Measurements from ENCODE around the gene TSPAN31.
"Not testable (repeated sequence)": the region's sequence is repeated elsewhere in the genome, so short reads cannot be mapped to it uniquely, and the experiment has no call there.

TSPAN31 gene

DNA sequence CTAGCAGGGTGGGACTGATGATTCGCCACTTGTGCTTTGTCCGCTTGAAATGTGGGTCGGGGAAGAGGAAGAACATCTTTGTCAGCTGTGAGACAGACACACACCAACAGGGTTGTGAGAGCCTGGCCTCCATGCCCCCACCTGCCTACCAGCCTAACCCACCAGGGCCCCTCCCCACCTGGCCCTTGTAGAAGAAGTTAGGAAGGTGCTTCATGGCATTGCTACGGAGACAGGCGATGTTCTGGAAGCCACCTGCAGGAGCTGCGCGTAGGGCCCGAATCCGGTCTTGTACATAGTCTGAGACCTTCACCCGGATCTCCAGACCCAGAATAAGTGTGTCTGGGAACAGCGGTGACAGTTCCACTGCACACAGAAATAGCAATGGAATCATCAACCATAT lies 24.8 kb downstream of the TSPAN31 start:
- no peak for DNase-seq

DNA sequence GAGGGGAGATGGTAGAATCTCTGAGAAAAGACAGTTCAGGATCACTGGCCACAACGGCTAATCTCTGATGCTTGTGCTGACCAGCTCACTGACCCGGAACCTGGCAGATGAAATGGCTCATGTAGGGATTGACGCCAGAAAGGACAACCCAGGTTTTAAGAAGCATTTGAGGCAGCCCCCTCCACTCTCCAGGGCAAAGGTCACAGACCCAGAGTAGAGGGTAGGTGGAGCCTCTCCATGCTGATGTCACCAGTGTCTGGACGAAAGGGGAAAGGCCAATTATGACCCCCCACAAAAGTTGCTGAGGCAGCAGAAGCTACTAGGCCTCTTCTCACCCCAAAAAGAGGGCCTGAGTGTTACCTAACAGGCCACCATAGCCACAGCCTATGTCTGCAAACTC lies 25.9 kb downstream of the TSPAN31 start:
- DNase-seq, result no peak

DNA sequence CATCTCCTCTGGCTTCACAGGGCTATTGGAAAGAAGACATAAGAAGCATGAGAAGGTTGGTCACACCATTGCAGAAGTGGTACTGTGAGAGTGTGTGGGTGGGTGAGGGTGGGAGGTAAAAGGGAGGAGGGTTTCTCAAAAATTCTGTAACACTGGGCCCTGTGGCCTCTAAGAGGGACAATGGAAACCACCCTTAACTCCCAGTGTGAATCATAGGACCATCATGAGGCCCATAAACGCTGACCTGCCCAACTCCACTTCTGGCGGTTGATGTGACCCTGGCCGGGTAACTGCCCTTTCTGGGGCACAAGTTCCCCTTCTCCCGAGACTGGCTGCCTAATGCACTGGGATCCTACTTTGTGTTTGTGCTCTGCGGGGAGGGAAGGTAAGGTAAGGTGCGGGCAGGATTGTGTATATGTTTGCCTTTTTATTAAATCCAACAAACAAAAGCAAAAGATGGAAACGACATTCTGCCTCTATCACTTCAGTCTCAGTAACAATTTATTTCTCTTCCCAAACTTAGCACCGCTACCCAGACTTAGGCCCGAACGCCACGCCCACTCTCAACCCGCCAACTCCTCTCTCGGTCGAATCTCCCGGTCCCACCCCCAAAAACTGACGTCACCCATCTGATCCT lies 26.5 kb downstream of the TSPAN31 start:
- peak; percentile 94 to 95 for DNase-seq

DNA sequence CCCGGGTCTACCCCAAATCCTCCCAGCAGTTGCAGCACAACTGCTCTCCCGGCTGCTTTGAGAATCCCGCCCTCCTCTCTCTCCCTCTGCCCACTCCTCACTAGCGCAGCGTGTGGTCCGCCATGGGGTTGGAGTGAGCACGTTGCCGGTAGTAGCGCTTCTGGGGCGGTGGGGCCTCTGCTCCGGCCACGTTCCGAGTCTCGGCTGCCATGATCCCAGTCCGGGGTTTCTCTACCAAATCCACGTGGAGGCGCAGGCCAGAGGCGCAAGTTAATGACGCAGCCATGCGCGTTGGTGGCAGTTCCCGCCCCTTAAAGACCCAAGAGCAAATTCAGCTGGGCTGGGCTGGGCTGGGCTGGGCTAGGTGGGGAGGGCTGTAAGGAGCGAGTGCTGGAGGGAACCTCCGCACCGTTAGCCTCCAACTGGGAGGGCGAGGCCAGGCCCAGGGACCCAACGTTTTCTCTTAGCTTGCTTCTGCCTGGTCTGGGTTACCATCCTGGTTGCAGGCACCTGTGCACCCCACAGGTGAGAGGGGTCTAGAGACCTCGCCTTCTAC lies 27.1 kb downstream of the TSPAN31 start, which contains the start of gene METTL1:
Gene METTL1 (minus strand): TSS at position 233 of the 556 bp plus-strand sequence. CDS start 22 bp downstream, at position 211.
- peak; percentile 92 to 94 for DNase-seq

DNA sequence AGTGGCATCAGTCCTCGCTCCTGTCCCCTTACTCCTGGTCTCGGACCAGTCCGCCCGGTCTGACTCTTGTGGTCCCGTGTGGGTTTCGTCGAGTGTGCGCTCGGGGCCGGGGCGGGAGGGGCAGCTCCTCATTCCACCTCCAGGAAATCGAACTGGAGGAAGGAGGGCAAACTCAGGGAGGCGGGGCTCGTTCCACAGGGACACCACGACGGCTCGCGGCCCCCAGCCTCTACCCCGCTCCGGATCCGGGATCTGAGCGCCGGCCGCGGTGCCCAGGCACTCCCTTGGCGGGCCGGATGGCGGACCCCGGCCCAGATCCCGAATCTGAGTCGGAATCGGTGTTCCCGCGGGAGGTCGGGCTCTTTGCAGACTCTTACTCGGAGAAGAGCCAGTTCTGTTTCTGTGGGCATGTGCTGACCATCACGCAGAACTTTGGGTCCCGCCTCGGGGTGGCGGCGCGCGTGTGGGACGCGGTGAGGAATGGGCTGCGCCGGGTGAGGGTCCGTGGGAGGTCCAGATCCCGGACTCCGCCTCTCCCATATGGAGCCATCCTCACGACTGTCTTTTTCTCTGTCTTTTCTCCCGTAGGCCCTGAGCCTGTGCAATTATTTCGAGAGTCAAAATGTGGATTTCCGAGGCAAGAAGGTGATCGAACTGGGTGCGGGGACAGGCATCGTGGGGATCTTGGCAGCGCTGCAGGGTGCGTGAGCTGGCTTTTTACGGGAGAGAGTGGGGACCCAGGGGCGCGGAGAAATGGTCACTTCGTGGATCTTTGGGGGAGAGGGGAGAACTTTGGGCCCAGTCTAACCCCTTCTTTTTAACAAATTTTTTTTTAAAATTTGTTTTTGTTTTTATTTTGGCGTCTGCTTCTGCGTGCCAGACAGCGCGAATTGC lies 27.8 kb downstream of the TSPAN31 start, which contains the start of gene EEF1AKMT3:
Gene EEF1AKMT3 (plus strand): TSS at position 186 of the 894 bp plus-strand sequence. CDS start 111 bp downstream, at position 297.
- DNase-seq, result peak in 1 of 2 donors; percentile 53

DNA sequence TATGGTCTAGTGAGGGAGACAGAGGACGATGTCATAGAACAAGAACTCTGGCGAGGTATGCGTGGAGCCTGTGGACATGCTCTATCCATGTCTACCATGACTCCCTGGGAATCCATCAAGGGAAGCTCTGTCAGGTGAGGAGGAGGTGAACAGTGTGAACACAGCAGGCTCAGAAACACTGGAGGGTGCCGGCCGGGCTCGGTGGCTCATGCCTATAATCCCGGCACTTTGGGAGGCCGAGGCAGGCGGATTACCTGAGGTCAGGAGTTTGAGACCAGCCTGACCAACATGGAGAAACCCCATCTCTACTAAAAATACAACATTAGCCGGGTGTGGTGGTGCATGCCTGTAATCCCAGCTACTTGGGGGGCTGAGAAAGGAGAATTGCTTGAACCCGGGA lies 29.8 kb downstream of the TSPAN31 start:
- DNase-seq, result not testable (repeated sequence)

DNA sequence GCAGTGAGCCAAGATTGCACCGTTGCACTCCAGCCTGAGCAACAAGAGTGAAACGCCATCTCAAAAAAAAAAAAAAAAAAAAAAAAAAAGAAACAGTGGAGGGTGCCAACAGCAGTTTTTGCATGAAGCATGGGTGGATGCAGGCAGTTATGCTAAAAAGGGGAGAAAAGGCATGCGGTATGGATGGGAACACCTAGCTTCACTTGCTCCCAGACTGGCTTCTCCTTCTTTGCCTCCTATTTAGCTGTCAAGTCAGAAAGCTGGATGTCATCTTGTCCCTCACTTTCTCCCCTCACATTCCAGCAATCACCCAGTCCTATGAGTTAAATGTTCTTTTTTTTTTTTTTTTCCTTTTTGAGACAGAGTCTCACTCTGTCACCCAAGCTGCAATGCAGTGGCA lies 30.2 kb downstream of the TSPAN31 start:
- no peak for DNase-seq

DNA sequence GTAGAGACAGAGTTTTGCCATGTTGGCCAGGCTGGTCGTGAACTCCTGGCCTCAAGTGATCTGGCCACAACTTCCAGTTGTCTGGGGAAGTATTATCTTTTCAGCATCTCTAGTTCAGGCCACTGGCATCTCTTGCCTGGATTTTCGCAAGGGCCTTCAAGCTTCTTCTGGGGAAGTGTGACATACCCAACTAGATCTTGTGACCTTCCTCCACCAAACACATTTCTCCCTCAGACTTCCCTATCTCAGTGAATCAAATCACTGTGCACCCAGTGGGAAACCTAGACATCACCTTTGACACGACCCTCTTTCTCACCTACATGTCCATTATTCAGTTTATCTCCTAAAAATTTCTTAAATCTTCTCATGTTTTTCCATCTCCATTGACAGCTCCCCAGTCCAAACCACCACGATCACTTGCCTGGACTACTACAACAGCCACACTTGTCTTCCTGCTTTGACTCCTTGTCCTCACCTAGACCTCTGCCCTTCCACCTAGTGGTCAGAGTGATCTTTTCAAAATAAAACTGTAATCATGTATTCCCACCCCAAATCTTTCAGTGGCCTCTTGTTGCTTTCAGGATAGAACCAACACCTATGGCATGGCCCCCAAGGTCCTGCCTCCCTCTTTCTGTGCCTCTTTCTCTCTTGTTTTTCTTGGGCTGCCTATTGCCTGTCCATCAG lies 30.9 kb downstream of the TSPAN31 start:
- no peak for DNase-seq

DNA sequence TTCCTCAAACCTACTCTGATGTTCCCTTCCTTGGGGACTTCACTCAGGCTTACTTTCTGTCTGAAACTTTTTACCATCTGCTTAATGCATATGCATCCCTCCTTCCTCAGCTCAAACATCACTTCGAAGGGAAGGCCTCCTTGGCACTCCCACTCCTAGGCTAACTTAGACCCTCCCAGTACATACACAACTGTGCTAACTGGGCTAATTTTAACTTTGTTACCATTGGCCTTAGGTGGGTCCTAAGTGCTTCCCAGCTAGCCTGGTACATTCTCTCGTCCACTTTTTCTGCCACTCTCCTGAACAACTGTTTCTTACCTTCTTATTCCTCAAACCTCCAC lies 31.4 kb downstream of the TSPAN31 start:
- DNase-seq, result no peak

DNA sequence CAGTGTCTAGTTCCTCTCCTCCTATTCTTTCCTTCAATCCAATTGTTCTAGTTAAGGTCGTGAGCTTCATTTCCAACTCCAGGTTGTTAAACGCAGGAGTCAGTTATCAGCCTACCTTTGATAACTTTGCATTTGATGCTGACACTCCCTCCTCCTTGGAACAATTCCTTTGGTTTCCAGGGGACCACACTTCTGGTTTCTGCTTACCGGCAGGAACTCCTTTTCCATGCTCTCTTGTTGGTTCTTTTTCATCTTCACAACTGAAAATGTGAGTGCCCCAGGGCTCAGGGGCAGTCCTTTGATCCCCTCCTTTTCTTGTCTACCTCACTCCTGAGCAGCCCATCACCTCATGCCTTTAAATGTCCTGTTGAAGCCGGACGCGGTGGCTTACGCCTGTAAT lies 32.5 kb downstream of the TSPAN31 start:
- no peak for DNase-seq

DNA sequence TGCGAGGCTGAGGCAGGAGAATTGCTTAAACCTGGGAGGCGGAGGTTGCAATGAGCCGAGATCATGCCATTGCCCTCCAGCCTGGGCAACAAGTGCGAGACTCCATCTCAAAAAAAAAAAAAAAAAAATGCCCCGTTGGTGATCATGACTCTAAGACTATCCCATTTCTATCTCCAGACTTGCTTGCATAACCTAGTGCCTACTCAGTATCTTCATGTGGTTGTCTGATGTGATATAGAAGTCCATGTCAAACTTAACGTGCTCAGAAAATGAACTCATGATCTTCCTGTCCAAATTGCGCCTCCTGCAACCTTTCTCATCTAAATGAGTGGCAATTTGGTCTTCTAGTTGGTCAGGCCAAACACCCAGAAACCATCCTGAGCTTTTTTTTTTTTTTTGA lies 33.1 kb downstream of the TSPAN31 start:
- DNase-seq, result no peak

DNA sequence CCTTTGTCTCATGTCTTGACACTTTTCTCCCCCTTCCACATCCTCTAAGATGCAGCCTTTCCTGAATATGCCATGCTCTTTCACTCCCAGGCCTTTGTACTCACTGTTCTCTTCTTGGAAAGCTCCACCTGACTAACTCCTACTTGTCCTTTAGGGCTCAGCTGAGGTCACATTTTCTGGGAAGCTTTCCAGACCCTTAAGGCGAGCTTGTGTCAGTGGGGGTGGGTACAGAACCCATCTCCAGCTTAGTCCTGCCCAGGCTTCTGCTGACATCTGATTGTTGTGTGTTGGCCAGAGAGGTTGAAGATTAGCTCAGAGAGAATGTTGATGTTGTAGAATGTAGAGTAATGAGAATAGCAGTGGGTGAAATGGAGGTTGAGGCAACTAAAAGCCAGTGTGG lies 34.9 kb downstream of the TSPAN31 start:
- DNase-seq, result no peak

DNA sequence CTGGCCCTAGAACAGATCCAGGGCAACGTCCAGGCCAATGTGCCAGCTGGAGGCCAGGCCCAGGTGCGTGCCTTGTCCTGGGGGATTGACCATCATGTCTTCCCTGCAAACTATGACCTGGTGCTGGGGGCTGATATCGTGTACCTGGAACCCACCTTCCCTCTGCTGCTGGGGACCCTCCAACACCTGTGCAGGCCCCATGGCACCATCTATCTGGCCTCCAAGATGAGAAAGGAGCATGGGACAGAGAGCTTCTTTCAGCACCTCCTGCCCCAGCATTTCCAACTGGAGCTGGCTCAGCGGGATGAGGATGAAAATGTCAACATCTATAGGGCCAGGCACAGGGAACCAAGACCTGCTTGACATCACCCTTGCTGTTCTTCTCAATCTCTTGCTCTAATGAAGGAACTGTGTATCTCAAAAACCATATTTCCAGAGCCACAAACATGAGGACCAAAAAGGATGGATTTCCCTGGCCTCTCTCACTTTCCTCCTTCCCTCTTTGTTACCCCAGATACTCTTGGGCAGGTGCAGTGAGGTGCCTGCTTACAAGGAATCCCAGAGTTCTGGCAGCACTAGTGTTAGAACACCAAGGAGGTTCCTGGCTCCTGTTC lies 35.6 kb downstream of the TSPAN31 start:
- DNase-seq, result no peak

DNA sequence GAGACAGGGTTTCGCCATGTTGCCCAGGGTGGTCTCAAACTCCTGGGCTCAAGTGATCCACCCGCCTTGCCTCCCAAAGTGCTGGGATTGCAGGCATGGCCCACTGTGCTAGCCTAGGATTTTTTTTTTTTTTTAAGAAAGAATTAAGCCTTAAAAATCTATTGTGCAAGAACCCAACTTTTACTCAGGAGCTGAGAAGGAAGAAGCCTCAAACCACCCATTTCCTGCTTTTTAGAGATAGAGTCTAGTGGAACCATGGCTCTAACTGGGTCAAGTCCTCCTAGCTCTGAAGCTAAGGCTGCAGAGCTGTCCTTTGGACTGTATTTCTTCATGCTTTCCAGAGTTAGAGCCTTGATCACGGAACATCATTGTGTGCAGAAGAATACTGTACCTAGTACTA lies 36.4 kb downstream of the TSPAN31 start:
- DNase-seq, result no peak

DNA sequence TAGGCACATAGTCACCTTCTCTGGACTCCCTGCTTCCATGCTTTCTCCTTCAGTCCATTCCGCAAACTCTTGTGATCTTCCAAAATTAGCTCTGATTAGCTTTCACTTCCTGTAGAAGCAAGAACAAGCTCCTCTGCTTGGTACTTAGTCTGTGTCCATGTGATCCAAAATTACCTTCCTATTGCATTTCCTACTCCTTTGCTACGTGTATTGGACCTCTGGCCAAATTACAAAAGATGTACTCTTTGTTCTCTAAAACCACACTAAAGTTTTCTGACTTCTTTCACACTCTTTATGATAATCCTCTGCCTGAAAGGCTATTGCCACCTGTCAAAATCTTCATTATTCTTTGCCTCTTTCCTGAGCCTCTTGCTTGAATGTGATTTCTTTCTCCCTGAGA lies 37.0 kb downstream of the TSPAN31 start:
- DNase-seq, result no peak

DNA sequence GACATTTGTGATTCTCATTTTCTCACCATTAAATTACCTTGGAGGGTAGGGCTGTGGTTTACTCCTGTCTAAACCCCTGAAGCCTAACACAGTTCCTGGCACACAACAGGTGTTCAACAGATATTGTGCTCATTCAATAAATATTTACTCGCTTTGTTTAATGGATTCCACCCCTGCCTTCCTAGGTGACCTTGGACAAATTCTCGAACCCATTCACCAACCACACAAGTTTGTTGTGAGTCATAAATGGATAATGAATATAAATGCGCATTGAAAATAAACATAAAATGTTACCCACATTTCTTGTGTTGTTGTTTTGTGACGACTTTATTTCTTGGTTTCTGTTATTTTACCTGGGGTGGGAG lies 37.4 kb downstream of the TSPAN31 start:
- DNase-seq, result no peak

DNA sequence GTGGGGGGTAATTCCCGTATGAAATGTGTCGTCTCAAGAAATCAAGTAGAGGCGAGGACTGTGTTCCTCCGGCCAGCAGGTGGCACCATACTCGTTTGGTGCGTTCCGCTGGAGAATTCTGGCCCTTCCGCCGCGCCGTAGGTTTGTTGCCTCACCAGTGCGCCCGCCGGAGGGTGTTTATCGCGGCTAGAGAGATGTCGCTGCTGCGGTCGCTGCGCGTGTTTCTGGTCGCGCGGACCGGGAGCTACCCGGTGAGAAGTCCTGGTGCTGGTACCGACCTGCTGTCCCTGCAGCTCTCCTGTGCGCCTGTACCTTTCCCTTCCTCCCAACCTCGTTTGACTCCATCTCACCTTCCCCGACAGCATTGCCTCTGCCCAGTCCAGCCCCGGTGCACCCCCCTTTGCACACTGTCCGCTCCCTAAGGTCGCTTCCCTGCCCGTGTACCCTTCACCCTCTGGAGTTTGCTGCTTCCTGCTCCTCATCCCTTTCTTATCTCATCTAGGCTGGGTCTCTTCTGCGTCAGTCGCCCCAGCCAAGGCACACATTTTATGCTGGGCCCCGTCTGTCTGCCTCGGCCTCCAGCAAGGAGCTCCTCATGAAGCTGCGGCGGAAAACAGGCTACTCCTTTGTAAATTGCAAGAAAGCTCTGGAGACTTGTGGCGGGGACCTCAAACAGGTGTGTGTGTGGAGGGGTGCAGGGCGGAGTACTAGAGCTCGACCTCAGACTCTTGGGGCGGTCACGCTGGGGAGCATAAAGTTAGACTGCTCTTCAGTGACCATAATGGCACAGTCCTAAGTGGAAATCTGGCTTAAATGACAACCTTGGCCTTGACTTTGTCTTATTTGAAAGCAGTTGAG lies 38.0 kb downstream of the TSPAN31 start, which contains the start of gene TSFM:
Gene TSFM (plus strand): TSS at position 180 of the 858 bp plus-strand sequence. CDS start 15 bp downstream, at position 195.
- DNase-seq, result peak; percentile 99

DNA sequence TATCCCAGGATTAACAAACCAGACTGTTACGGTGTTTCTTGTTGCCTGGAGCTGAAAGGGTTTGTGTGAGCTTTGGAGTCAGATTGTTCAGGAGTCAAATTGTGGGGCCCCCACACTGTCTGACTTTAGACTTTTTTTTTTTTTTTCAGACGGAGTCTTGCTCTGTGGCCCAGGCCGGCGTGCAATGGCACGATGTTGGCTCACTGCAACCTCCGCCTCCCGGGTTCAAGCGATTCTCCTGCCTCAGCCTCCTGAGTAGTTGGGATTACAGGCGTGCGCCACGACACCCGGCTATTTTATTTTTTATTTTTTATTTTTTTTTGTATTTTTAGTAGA lies 38.6 kb downstream of the TSPAN31 start:
- no peak for DNase-seq

DNA sequence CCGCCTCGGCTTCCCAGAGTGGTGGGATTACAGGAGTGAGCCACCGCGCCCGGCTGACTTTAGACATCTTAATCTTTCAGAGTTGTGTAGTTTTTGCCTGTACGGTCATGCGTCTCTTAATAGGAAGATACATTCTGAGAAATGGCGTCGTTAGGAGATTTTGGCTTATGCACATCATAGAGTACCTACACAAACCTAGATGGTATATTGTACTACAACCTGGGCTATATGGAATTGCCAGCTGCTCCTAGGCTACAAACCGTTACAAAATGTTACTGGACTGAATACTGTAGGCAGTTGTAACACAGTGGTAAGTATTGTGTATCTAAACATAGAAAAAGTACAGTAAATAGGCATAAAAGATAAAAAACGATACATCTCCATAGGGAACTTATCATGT lies 39.0 kb downstream of the TSPAN31 start:
- DNase-seq, result no peak

DNA sequence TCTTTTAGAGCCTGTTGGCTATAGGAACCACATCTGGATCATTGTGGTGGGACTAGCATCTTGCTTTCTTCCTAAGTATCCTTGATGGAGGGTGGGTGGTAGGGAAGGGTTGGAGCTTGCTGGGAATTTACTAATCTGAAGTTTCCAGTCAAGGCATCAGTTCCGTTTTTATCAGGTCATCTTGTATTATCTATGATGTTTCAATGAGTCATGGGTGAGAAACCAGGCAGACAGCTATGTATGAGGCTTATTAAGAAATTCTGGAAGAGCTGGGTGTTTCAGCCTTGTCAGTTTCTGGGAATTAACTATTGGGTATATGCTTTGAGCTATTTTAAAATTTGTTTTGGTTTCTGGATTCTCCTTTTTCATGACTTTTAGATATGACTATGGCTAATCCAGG lies 49.1 kb downstream of the TSPAN31 start:
- no peak for DNase-seq

DNA sequence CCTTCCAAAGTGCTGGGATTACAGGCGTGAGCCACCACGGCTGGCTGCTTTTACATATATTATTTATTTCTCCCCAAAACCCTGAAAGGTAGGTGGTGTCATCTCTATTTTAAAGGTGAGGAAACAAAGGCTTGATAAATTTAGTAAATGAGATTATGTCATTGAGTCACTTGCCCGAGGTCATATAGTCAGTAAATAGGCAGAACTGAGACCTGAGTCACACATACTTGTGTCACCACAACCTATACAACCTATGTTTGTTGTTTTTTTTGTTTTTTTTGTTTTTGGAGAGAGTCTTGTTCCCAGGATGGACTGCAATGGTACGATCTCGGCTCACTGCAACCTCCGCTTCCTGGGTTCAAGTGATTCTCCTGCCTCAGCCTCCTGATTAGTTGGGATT lies 50.5 kb downstream of the TSPAN31 start:
- DNase-seq, result no peak

DNA sequence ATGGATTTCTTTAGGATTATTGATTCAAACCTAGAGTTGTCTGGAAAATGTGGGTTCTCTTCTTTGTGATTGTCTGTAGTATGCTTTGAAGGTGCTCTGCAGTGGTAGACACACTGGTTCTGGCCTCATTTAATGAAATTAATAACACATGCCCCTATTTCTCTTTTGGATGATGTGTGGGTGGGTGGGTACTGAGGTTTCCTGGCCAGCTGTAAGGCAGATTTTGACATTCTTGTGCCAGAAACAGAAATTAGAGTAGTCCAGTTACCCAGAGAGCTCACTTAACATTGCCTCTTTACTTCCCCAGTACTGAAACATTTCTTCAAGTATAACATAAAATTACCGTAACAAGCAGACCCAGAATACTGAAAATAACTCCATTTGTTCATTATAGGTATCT lies 52.2 kb downstream of the TSPAN31 start:
- no peak for DNase-seq

Data from stimulated activated CD4-positive, alpha-beta T cell treated with anti-CD3 and anti-CD28 coated beads, Interleukin-2, amount 100 ng/mL, for 24 hours (primary cell).